ENCODE data around the gene ESPNL.

DNA sequence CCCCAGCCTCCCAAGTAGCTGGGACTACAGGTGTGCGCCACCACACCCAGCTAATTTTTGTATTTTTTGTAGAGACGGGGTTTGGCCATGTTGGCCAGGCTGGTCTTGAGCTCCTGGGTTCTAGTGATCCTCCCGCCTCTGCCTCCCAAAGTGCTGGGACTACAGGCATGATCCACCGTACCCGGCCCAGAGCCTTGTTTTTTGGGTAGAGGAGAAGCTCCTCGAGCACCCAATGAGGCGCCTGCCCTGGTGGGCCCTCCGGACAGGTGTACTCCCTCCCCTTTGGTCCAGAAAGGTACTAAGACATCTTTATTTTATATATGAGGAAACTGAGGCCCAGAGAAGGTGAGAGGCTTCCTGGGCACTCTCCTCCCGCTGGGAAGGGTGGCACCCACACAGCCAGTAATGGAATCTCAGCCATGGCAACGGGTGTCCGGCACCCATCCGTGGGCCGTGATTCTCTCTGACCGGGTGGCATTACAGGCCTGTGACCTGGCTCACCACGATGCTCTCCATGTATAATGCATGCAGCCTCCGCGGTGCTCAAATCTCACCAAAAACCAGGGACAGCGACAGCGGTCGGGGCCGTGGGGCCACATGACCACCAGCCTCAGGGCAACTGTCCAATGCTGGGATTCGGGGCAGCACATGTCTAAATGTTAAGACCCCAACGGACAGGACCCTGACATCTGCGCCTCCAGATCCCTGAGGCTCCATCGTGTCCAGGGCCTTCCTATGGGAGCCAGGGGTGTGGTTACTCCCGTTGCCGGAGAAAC lies 21.6 kb downstream of the ESPNL start:
- TF ChIP-seq, protein P1, sequence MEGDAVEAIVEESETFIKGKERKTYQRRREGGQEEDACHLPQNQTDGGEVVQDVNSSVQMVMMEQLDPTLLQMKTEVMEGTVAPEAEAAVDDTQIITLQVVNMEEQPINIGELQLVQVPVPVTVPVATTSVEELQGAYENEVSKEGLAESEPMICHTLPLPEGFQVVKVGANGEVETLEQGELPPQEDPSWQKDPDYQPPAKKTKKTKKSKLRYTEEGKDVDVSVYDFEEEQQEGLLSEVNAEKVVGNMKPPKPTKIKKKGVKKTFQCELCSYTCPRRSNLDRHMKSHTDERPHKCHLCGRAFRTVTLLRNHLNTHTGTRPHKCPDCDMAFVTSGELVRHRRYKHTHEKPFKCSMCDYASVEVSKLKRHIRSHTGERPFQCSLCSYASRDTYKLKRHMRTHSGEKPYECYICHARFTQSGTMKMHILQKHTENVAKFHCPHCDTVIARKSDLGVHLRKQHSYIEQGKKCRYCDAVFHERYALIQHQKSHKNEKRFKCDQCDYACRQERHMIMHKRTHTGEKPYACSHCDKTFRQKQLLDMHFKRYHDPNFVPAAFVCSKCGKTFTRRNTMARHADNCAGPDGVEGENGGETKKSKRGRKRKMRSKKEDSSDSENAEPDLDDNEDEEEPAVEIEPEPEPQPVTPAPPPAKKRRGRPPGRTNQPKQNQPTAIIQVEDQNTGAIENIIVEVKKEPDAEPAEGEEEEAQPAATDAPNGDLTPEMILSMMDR (IDR thresholded peaks at IDR 0.05; ENCODE audit: low read depth, low read length, poor library complexity, severe bottlenecking): no peak
- TF ChIP-seq EZH2phosphoT487 (IDR thresholded peaks at IDR 0.05; ENCODE audit: borderline replicate concordance, low read length): no peak

All from DOHH2 (cell line).